ENCODE measurements around the gene MORN1.

MORN1 gene

DNA sequence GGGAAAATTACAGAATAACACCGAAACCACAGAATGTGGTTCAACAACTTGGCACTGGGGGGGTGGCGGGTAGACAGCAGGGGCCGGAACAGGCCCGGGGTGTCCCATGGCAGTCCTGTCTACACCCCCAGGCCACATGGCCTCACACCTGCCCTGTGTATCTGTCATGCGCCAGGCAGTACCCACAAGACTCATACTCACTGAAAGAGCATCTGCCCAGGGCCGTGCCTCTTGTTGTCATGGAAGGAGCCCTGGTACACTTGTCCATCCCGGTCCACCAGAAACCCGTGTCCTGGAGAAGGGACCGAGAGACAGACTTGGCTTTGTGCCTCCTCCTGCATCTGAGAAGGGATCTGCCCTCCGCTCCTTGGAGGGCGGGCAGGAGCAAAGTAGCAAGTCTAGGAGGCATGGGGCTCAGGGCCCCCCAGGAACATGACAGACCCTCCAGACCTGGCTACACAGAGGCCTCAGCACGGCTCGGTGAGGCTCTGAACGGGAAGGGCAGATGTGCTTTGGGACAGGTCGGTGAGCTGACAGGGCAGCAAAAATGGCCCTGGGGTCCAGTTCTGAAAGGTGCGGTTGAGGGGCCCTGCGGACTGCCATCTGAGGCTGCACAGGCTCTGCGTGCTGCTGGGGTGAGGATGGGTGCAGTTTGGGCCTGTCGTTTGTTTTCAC, 5.6 kb downstream of the MORN1 start:
- DNase-seq (ENCODE audit: low spot score): no peak

DNA sequence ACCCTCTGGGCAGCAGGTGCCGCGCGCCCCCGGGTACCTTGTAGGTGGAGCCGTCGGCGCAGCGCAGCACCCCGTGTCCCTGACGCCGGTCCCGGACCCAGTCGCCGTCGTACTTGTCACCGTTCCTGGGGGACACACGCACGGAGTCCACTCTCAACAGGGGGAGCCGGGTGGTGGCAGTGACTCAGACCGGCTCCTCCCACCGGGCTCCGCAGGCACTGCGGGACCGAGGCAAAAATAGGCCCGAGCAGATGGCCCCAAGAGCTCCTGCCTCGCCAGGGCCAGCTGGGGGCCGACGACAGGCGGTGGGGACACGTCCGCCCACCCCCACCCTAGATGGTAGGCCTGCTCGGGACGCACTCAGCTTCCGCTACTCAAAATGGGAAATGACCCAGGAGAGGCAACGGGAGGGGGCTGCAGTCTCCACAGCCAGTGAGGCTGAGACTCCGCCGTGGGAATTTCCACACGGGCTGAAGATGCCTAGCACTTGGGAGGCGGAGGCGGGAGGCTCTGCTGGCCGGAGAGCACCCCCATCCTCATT, 6.3 kb downstream of the MORN1 start:
- no peak for DNase-seq (ENCODE audit: low spot score)

DNA sequence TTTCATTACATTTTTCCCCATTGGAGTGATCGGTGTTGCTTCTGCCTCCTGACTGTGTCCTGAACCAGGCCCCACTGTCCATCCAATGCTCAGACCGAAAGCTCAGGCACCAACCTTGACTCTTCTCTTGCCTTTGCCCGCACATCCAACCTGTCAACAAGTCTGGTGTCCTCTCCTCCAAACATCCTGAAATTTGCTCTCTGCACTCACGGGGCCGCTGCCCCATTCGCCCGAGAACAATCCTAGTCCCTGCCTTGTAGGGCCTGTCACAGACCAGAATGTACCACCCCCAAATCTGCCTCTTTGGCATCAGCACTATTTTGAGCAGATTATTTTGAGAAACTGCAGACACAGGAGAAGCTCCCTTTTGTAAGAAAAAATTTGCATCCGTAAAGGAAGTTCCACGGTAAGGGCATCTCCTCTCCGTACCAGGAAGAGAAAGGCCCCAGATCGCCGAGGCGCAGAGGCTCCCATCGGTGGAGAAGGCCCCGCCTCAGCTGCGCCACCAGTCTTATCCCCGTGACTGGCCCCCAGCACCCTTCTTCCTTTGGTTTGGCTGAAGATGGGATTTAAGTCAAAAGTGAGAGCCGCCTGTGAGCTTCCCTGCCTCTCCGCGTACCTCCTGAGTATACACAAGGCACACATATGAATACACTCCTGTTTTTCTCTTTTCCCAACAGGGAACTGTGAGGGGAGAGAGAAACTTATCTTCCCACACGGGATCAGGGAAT, 7.1 kb downstream of the MORN1 start:
- no peak for DNase-seq (ENCODE audit: low spot score)

DNA sequence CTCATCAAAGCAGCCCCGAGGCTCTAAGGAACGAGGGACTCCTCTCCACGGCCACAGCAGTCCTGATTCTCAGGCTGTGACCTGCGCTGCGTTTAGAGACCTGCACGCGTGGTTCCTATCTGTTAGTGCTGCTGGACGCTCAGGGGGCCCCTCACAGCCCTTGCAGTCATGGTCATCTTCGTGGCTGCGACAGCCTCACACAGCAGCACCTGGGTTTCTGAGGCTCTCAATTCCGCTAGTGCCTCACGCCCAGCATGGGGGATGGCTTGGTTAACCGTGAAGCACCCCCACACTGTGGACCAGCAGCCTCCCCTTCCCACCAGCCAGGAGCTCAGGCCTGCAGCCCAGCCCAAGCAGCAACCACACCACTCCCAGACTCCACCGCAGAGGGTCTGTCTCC, 7.8 kb downstream of the MORN1 start:
- DNase-seq (ENCODE audit: low spot score): no peak

GRCh38 chr1:2382621-2383361, 8.6 kb downstream of the MORN1 start:
- peak; percentile 26 for DNase-seq (ENCODE audit: low spot score)

DNA sequence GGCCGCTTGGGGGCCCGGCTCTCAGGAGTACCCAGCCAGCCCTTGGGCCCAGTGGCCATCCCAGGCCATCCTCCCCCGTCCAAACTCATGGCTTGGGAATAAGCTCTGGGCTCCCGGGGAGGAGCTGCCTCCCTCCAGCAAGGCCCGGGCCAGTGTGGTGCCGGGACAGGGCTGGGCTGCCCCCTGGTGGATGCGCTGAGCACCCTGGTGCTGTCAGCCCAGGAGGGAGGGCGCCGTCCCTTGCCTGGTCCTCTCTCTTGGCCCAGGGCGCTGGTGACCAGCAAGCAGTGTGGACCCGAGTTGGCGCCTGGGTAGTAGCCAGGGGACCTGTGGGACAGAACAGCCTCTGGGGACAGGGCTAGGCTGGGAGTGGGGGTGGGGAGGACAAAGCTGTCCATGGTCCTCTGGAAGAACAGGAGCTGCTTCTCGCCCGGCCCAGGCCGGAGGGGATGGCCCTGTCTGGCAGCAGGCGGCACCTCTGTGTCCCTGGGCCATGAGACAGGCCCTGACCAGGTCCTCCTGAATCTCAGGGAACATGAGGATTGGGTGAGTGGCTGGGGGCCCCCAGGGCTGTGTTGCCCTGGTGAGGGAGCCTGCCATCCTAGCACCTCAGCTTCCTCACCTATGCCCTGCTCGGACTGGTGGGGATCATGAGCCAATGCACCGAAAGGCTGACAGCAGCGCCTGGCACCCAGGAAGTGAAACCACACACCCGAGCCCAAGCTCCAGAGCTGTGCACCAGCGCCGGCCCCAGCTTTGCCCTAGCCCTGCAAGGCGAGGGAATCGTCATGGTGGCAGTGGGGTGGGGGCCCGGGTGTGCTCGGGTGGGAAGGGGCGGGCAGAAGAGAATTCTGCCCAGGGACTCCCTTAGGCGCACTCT, 9.4 kb downstream of the MORN1 start:
- DNase-seq (ENCODE audit: low spot score): peak; percentile 74

GRCh38 chr1:2380816-2381591, 10.3 kb downstream of the MORN1 start:
- DNase-seq (ENCODE audit: low spot score): no peak

GRCh38 chr1:2379733-2380404, 11.5 kb downstream of the MORN1 start:
- no peak for DNase-seq (ENCODE audit: low spot score)

- no peak for DNase-seq (ENCODE audit: low spot score)
These were observed 12.2 kb downstream of the MORN1 start for GRCh38 chr1:2378956-2379732.

DNA sequence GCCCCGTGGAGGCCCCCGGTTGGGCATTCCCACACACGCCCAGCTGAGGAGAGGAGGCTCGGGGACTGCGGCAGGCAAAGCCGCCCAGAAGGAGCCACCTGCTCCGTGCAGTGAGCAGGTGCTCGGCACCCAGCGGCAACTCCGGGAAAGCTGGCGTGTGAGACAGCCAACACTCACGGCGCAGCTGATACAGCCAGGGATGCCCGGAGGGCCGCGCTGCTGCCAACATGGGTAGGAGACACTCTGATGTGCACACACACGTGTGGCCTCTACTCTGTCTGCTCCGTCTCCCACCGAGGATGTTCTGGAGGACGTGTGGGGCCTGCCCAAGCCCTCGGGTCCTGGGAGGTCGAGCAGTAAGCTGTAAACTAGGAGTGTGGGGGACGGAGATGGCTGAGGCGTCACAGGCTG, 12.9 kb downstream of the MORN1 start:
- DNase-seq (ENCODE audit: low spot score): no peak

DNA sequence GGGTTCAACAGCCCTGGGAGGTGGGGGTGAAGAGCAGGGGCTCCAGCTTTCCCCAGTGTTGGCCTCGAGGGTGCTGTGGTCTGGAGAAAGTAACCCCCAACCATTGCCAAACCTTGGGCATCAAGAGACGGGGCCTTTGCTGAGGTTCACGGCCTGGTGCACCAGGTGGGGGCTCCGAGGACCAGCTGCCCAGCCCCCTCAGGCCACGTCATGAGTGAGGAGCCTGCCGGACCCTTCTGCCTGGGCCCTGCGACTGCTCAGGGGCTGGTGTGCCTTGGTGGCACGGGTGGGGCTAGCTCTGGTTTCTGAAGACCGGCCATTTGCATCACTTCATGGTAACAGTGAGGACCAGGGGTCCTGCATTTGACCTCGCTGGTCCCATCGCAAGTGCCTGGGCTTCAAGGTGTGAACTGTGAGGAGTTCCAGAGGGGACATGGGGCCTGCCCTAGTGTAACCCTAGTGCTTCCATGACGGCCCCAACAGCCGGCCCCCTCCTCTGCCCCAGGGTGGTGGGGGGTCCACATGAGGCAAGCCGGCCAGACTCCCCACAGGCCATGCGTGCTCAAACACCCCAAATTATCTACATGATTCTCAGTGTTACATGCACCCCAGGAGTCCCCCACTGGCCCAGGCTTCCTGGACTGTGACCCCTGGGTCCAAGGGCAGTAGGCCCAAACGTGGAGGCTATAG, 13.5 kb downstream of the MORN1 start:
- DNase-seq (ENCODE audit: low spot score): no peak

DNA sequence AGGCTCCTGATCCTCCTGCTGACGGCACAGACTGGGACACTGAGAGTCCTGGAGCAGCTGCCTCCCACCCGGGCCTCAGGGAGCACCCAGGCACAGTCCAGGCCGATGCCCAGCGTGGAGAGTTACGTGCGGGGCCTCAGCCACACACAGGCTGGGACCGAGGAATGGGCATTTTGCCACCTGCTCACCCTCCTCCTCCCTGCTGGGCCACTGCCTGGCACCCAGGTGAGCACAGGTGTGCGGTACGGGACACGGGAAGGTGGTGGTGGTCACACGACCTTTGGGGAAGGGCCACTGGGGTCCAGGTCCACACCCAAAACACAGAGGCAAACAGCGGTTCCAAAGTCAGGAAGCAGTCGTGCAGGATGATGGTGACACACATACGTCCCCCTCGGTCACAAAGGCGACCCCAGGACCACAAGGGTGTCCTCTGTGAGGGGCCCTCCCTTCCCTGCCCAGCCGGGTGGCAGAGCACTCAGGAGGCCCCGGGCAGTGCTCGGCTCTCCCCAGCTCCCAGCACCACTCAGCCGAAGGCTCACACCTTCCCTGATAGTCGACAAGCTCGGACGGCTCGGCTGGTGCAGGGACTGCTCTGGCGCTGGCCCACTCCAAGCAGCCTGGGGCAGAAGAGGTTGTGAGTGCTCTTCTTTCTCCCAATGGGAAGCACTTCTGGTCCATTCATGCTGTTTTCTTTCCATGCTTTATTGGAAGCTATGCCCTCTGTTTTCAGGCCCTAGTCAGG, 14.3 kb downstream of the MORN1 start:
- DNase-seq (ENCODE audit: low spot score): no peak

DNA sequence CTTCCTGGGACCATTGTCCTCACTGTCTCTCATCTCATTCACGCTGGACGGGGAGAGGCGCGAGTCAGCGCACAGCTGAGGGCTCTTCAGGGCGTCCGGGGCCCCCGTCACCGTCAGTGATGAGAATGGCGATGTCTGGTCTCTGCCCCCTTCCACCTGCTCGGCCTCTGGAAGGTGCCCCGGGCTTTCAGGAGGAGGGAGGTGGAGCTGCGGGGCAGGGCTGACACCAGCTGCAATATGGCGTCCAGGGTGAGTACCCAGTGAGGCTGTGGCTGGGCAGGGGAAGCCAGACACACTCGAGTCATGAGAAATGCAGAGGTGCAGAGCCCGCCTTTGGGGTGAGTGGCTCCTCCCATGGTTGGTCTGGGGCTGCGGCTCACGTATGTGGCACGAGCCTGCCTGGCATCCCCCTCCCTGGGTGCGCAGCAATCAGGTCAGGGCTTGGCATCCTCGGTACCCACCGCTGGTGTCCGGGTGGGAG, 15.1 kb downstream of the MORN1 start:
- DNase-seq (ENCODE audit: low spot score): no peak

DNA sequence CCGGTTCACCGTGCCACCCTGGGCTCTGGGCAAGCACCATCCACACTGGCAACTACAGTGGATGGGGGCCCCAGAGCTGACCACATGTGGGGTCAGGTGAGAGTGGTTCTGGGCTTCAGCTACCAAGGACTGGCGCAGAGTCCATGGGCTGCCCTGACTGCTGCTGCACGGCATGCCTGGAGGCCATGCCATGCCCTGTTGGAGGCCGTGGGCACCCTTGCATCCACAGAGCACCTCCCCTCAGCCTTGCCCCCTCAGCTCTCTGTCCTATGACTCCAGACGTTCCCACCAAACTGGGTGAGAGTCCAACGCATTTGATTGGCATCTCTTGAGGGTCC, 15.5 kb downstream of the MORN1 start:
- no peak for DNase-seq (ENCODE audit: low spot score)

DNA sequence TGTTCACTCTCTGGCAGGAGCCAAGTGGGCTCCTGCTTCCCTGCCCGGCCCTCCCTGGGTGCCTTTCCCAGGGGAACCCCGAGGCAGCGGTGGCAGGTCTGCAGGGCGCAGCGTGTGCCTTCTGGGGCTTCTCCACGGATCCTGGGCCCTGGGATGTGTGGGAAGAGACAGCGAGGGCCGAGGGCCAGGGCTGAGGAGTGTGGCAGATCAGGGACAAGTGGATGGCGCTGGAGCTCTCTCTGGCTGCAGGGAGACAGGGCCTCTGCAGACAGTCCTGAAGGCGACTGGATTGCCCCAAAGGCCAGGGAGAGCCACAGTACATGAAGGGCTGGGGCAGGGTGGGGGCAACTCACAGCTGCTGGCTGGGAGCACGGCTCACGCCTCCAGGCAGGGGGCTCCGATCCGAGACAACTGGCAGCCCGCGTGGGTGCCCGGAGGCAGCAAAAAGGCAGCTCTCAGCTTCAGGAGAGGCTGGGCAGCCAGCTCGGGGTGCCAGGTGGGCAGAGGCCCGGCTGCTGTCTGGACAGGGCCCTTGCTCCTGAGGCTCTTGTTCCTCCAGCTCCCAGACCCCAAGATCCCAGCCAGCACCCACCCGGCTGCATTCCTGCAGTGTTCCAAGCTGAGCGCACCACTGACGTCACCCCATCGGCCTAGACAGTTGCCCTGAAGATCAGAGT, 16.0 kb downstream of the MORN1 start:
- no peak for DNase-seq (ENCODE audit: low spot score)

- no peak for DNase-seq (ENCODE audit: low spot score)
These were observed 16.9 kb downstream of the MORN1 start for GRCh38 chr1:2374252-2375155.

Measured in COLO829 (cell line).